ENCODE results near the gene P3H4.
A peak's percentile ranks its signal among the peaks of the same experiment; 100 is the strongest.
"Not testable (repeated sequence)": the region's sequence is repeated elsewhere in the genome, so short reads cannot be mapped to it uniquely, and the experiment has no call there.

The P3H4 gene, protein sequence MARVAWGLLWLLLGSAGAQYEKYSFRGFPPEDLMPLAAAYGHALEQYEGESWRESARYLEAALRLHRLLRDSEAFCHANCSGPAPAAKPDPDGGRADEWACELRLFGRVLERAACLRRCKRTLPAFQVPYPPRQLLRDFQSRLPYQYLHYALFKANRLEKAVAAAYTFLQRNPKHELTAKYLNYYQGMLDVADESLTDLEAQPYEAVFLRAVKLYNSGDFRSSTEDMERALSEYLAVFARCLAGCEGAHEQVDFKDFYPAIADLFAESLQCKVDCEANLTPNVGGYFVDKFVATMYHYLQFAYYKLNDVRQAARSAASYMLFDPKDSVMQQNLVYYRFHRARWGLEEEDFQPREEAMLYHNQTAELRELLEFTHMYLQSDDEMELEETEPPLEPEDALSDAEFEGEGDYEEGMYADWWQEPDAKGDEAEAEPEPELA

DNA sequence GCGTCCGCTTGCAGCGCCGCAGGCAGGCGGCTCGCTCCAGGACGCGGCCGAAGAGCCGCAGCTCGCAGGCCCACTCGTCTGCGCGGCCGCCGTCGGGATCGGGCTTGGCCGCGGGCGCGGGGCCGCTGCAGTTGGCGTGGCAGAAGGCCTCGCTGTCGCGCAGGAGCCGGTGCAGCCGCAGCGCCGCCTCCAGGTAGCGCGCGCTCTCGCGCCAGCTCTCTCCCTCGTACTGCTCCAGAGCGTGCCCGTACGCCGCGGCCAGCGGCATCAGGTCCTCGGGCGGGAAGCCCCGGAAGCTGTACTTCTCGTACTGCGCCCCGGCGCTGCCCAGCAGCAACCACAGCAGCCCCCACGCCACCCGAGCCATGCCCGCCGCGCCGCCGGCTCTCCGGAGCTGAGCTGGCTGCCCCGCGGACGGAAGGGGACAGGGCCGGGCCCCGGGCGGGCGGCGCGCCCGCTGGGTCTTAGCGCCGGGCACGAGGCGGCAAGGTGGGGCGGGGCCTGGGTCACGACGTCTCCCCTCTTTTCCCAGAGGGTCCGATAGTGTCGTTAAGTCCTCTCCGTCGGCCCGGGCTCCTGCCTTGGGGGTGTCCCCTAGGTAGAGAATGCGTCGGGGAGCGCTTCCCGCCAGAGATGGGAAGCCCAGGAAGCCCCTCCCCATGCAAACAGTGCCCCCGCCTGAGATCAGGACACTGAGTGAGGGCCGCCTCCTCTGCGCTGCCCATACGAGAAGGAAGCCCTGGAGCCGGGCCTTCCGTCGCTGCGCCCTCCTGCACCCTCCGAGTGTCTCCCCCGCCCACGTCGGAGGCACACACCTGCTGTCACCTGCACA is at the start of gene P3H4:
Gene P3H4 (minus strand): TSS at position 401 of the 832 bp plus-strand sequence. CDS start 34 bp downstream, at position 367.
- peak; percentile 63 for DNase-seq

DNA sequence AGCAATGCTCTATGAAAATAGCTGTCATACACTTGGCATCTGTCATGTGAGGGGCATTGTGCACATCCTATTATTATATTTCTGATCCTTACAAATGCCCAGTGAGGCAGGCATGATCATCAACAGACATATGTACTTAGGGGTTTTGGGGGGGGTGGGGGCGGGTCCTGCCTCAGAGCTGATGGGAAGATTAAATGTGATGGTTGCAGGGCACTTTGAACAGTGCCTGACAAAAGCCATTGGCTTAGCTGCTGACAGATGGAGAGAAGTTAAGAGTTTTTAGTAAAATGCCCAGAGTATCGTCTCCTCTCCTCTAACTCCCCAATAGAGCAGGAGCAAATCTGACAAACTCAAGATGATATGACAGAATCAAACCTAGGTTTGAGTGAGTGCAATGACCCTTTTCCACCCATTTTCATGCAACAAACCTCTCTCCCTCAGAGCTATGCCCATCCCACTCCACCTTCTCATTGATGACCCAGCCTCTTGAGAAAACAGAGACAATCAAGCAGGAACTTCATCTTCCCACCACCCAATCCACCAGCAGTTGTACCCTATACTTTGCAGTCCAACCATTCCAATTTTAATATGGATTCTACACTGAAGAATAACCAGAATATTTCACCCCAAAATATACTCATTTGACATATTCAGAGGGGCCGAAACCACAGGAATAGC is 48.6 kb upstream of the P3H4 start:
- DNase-seq: no peak

DNA sequence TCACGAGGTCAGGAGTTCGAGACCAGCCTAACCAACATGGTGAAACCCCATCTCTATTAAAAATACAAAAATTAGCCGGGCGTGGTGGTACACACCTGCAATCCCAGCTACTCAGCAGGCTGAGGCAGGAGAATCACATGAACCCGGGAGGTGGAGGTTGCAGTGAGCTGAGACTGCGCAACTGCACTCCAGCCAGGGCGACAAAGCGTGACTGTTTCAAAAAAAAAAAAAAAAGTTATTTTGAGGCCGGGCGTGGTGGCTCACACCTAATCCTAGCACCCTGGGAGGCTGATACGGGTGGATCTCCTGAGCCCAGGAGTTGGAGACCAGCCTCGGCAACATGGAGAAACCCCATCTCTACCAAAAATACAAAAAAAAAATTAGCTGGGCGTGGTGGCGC is 39.6 kb upstream of the P3H4 start:
- DNase-seq: not testable (repeated sequence)

DNA sequence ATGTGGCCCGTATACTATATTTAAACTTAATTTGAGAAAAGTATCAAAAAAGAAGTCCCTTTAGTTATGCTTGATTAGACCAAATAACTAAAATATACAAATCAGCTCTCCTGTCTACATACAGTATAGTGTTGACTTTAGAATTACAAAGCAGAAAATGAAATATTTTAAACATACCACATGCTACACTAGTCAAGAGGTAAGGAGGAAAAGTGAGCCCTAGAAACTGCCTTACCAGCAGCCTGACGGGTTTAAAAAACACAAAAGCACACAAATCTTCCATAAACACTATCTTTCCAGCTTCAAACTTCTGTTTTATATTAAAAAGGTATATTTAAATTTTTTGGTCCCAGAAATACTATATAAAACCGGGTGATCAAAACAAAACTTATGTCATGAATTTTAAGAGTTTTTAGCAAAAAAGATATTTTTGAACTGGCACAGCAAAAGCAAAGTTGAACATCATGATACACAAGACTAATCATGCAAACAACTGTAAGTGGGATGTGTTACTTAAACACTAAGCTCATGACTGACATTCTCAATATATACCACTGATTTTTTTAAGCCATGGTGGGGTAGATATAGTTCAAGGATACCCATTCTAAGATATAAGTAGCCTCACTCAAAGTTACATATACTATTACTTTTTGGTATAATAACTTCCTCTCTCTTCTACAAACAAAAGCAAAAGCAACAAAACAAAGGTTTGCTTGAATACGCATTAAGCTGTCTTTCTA is 37.7 kb upstream of the P3H4 start:
- DNase-seq: no peak

DNA sequence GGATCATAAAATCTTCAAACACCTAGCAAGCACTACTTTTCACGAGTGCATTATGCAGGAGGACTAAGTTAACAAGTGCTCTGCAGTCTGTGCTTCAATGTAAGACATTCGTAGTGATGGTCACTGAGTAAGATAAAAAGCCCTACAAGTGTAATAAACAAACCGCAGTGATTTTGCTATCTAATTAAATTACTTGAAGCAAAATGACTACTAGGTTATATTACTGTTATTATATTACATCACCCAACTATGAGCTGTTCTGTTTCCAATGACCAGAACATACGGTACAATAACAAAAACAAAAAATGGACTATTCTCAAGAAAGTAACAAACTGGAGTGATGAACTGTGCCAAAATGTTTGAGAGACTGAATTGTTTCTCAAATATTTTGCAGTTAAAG is 37.0 kb upstream of the P3H4 start:
- DNase-seq: no peak

DNA sequence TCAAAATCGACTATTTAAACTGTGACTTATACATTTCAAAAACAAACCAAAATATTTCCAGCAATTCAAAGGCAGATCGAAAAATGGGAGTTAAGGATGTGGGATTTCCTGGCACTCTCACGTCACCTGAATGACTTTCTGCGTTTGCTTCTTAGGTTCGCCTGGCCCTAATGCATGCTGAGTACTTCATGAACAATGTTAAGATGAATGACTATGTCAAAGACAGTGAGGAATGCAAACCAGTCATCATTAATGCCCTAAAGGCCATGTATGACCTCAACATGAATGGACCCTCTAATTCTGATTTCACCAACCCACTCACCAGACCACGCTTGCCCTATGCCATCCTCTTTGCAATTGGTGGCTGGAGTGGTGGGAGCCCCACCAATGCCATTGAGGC is 33.2 kb upstream of the P3H4 start:
- DNase-seq: no peak

DNA sequence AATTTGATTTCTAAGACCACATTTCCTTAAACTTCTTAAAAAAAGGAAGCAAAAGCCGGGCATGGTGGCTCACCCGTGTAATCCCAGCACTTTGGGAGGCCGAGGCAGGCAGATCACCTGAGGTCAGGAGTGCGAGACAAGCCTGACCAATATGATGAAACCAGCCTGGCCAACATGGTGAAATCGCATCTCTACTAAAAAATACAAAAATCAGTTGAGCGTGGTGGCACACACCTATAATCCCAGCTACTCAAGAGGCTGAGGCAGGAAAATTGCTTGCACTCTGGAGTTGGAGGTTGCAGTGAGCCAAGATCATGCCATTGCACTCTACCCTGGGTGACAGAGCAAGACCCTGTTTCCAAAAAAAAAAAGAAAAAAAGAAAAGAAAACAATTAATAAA is 29.0 kb upstream of the P3H4 start:
- not testable (repeated sequence) for DNase-seq

DNA sequence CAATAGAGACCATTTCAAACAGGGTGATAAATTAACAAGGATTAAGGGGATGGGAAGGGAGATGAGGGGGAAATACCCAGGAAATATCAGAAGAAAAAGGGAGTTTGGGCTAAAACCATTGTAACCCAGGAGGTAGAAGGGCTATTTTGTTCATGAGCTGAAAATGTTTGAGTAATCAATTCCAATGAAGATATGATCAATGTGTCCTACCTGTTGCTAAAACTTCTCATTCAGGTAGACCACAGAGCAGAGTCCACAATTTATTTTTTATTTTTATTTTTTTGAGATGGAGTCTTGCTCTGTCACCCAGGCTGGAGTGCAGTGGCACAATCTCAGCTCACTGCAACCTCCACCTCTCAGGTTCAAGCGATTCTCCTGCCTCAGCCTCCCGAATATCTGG is 27.7 kb upstream of the P3H4 start:
- DNase-seq: not testable (repeated sequence)

DNA sequence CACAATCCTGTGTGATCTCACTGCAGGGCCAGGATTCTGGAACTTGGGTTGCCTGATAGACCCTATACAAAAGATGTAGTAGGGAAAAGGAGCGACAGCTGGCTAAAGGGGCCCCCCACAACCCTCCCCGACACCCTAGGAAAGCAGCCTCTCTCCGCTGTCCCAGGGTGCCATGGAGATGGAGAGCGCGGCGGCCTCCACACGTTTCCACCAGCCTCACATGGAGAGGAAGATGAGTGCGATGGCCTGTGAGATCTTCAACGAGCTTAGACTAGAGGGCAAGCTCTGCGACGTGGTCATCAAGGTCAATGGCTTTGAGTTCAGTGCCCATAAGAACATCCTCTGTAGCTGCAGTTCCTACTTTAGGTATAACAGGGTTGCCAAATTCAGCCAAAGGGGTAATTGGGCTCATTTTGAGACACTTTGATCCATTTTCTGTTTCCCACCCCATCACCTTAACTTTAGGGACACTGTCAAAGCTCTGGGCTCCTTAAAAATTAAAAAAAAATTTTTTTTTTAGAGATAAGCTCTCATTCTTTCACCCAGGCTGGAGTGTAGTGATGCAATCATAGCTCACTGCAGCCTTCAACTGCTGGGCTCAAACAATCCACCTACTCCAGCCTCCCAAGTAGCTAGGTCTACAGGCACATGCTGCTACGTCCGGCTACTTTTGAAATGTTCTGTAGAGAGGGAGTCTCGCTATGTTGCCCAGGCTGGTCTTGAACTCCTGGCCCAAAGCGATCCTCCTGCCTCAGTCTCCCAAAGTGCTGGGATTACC is 26.2 kb upstream of the P3H4 start, which contains the start of gene KLHL10:
Gene KLHL10 (plus strand): TSS at position 65 of the 778 bp plus-strand sequence. CDS start 108 bp downstream, at position 173.
- no peak for DNase-seq

DNA sequence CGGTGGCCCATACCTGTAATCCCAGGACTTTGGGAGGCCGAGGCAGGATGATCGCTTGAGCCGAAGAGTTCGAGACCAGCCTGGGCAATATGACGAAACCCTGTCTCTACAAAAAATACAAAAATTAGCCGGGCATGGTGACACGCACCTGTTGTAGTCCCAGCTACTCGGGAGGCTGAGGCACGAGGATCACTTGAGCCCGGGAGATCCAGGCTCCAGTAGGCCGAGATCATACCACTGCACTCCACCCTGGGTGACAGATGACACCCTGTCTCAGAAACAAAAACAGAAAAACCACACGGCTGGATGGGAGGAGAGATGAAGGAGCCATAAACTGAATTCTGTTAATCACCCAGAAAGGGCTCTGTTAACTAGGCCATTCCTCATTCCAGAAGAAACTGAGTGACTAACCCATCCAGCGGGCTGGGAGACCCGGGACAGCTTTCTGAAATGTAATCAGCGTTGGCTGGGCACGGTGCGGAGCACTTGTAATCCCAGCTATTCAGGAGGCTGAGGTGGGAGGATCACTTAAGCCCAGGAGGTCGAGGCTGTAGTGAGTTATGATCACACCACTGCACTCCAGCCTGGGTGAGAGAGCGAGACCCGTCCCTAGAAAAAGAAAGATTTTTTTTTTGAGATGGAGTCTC is 24.9 kb upstream of the P3H4 start:
- DNase-seq: no peak

DNA sequence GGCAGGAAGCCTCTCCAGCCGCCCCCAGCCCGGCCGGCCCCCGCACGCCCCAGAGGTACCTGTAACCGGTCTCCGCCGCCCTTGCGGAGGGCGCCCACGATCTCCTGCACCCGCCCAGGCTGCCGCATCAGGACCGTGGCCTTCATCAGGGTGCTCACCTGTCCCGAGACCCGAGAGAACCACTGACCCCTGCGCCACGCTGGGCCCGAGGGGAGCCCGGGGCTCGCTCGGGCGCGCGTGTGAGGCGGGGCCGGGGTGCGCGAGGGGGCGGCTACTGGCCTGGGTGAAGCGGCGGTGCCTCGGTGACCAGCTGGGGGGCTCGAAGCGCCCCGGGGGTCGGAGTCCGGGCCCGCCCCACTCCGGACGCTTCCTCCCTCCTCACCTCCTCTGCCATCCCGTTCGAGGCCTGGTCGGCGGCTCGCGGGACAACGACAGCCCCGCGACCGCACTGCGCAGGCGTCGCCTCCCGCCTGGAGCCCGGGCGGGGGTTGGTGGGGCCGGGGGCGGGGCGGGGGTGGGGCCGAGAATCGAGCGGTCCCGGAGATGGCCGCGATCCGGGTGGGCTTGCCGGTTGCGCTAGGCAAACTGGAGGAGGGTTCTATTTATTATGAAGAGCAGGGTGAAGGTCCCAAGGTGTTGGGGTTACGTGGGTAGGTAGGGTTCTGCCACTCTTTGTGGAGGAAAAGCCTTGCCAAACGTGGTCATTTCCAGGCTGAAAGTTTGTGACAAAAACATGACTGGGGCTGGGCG is 24.2 kb upstream of the P3H4 start, which contains the start of gene NT5C3B:
Gene NT5C3B (minus strand): TSS at position 433 of the 750 bp plus-strand sequence. CDS start 39 bp downstream, at position 394.
- DNase-seq: peak; percentile 64

DNA sequence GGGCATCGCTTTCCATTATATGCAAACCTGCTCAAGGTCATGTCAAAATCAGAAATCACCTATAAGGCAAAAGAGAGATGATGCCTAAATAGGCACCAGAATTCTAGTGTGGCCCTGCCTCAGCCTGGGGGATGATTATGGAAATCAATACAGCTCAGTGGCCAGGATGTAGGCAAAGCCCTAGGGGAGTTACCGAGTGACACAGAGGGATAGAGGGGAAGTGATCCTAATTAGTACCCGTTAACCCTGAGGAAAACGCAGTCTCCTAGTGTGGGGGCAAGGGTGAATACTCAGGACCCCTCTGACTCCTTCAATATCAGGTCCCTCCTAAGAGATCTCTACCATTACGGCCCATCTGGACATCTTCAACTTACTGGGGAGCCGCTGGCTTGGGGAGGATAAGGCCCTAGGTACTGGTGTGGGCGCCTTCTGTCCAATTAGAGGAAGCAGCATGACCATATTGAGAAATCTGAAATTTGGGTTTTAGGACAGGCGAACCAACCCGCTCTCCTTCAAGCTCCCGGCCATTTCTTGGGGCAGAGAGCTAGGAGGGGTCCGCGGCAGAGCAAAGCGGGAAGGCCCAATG is 23.6 kb upstream of the P3H4 start:
- DNase-seq: no peak

DNA sequence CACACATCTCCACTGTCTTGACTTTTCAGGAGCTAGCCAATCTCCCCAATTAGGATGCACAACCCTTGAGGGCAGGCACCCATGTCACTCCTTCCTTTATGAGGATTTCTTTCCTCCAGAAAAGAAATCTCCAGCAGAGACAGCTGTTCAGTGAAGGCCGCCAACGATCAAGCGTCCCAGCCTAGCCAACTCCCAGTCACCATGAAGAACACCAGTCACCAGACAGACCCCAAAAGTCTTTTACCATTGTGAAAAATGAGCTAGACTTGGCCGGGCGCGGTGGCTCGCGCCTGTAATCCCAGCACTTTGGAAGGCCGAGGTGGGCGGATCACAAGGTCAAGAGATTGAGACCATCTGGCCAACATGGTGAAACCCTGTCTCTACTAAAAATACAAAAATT is 18.2 kb upstream of the P3H4 start:
- DNase-seq: not testable (repeated sequence)

DNA sequence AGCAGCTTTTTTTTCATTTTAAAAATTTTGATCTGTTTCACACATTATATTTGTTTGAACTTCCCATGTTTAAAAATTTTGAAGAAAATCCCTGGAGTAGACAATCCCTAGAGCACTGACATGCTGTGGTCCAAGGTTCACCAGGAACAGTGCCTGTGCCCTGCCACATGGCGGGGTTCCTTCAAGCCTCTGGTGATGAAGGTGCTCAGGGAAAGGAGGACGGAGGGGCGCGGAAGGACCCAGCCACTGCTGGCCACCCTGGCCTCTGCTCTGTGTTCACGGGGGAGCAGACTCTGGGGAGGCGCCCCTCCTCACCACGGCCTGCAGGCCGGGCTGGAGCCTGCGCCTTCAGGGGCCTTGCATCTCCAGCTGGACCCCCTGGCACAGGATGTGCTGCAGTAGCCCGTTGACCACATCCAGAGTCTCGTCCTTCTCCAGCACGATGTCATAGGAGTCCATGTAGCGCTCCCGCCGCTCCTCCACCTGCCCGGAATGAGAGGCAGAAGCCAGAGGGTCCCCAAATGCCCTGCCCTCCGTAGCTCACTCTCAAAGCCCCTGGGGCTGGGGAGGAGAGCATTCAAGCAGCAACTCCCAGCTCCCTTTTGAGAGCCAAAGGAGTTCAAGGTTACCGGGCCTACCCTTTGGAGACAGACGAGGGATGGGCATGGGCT is 13.6 kb upstream of the P3H4 start:
- DNase-seq: no peak

DNA sequence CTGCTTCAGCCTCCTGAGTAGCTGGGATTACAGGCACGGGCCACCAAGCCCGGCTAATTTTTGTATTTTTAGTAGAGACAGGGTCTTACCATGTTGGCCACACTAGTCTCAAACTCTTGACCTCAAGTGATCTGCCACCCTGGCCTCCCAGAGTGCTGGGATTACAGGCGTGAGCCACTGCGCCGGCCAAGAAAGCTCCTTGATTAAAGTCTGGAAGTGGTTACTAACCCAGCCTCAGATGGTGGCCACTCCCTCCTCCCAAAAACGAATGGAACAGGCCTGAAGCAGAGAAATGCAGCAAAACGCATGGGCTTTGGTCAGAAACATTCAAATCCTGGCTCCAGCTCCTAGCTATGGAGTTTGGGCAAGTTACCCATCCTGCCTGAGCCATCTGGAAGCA is 12.3 kb upstream of the P3H4 start:
- no peak for DNase-seq

DNA sequence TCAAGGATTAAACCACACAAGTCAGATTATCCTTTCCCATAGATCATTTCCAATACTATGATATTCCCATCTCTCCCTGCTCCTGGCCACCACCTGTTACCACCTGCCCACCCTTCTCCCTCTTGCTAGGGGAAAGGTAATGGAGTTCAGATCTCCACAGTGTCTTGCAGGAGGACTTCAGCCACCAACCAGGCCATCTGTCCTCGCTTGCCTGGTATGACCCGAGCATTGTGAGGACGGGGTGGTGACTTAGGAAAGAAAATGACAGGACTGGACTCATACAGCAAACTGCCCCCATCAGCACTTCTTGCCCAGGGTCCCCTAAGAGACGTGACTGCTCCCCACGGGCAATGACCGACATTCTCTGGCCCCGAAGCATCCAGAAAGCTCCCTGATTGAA is 11.8 kb upstream of the P3H4 start:
- no peak for DNase-seq

DNA sequence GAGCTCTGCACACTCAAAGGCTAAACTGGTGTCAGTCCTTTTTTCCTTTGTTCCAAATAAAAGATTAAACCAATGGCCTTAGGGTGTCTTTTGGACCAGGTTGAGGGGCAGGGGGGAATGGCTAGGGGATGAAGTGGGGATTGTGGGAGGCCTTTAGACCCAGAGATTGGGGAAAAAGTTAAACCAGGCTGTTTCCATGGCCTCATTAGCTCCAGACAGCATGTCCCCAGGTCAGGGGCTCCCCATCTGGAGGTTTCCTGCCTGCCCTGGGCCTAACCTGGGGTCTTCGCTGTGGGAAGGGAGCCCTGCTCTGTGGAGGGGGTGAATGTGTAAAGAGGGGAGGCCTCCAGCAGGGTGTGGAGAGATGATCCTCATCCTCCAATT is 11.4 kb upstream of the P3H4 start:
- DNase-seq: no peak

DNA sequence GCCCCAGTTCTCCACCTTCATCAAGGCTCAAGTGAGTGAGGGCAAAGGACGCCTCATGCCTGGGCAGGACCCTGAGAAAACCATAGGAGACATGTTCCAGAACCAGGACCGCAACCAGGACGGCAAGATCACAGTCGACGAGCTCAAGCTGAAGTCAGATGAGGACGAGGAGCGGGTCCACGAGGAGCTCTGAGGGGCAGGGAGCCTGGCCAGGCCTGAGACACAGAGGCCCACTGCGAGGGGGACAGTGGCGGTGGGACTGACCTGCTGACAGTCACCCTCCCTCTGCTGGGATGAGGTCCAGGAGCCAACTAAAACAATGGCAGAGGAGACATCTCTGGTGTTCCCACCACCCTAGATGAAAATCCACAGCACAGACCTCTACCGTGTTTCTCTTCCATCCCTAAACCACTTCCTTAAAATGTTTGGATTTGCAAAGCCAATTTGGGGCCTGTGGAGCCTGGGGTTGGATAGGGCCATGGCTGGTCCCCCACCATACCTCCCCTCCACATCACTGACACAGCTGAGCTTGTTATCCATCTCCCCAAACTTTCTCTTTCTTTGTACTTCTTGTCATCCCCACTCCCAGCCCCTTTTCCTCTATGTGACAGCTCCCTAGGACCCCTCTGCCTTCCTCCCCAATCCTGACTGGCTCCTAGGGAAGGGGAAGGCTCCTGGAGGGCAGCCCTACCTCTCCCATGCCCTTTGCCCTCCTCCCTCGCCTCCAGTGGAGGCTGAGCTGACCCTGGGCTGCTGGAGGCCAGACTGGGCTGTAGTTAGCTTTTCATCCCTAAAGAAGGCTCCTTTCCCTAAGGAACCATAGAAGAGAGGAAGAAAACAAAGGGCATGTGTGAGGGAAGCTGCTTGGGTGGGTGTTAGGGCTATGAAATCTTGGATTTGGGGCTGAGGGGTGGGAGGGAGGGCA is 10.7 kb upstream of the P3H4 start:
- no peak for DNase-seq

Measured in activated CD4-positive, alpha-beta T cell treated with anti-CD3 and anti-CD28 coated beads, Interleukin-2, amount 50 U/mL, for 16 hours (primary cell).